HG03280 (cell line): ENCODE data around the gene GALNTL6.

Source experiments
- ATAC-seq: cut with Tn5 transposase; IDR thresholded peaks from one replicate; pipeline ENCODE4 v1.9.1; 2021; ENCODE audit warnings: mild to moderate bottlenecking, moderate library complexity; ENCODE audit not compliant: unreplicated experiment

GALNTL6 gene

DNA sequence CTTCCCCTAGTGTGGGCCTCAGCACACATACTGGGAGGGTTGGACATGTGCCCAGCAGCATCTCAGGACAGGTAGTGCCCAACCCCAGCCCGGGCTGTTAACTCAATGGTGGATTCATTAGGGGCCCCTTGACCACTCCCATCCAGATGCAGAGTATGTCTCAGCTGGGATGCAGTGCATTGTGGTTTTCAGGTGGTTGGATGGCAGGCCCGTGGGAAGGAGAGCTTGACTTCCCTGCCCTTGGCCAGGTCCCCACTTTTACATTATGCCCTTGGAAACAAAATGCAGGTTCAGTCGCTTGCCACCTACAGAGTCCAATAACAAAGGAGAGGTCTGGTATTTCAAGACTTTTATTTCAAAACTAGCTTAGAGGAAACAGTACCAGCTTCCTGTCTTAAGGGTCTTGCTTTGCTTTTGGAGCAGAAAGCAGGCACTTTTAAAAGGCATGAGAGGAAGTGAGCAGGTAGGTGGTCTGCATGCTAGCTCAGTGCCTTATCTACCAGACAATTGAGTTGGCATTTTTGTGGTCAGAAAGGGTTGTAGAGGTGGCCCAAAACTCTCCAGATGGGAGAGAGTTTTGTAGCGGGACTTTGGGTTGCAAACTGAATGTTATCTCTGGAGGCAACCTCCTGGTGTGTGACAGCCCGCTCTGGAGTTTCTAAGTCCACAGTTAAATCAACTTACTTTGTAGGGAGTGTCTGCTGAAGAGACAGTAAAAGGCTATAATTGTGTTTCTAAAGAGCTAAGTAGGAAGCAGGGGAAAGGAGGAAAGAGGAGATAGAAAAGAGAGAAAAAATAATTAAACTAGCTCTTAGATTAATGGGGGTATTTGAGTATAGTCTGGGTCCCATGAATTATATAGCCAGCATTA is 171.0 kb downstream of the GALNTL6 start:
- no peak for ATAC-seq

DNA sequence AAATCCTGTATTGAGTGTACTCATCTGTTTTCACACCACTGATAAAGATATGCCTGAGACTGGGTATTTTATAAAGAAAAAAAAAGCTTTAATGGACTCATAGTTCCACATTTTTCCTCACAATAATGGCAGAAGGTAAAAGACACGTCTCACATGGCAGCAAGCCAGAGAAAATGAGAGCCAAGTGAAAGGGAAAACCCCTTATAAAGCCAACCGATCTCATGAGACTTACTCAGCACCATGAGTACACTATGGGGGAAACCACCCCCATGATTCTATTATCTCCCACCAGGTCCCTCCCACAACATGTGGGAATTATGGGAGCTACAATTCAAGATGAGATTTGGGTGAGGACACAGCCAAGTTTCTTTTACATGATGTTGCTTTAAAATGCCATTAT is 171.9 kb downstream of the GALNTL6 start:
- ATAC-seq: no peak

DNA sequence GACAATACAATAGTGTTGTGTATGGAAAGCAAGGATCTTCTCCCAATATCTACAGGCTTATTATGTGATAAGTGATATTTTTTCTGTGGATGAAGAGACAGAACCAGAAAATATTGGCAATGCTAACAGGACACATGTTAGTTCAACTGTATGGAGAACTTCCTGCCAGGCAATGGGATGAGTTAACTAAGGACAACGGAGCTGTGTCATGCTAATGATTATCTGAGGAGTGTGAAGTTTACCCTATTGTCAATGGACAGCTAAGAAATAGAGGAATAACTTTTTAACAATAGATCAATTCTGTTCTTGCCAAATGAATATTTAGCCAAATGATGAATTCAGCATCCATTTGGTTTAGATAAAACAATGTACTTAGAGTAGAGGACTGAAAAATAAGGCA is 180.0 kb downstream of the GALNTL6 start:
- ATAC-seq: no peak

DNA sequence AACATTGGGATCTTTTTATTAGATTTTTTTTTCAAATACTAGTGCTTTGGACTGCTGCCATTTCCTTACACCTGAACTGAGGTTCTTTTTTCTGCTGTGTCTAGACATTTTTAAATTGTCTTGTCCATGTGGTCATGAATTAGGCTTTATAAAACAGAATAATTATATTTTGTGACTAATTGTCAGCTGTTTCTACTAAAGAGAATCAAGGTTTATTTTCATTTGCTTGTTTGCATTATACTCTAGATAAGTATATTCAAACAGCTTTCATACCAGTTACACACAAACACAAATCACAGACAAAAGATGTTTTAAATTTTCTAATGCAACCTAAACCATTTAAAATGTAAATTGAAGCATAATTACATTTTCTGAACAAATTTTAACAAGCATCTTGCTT is 194.7 kb downstream of the GALNTL6 start:
- no peak for ATAC-seq

DNA sequence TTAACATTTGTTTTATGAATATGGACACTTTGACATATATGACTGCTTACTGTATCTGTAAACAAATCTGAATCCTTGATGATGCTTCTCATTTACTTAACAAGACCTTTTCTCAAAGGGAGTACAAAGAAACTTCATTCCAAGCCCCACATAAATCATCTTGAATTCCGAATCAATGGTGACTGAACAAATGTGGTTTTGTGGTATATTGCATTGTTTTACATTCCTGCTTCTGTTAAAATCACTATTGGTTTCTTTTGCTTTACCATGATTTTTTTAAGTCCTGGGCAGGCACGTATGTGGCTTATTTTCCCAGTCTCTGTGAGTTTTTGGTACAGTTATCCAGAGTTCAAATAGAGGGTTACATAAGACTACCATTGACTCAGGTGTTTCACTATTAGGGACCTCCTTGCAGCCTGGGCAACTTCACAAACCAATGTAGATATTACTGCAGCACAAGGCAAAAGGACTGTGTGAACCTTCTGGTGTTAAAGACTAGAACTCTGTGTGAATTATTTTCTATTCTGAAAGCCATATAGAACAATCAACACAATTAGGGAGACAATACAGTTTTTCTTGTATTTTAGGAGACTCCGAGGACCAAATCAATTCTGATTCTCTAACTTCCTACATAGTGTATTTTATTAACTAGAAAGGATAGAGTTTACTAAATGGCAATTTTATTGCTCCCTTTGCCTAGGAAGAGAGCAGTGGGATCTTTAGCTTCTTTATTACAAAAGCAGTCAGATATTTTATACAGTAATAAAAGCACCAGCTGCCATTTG is 196.4 kb downstream of the GALNTL6 start:
- ATAC-seq: no peak

DNA sequence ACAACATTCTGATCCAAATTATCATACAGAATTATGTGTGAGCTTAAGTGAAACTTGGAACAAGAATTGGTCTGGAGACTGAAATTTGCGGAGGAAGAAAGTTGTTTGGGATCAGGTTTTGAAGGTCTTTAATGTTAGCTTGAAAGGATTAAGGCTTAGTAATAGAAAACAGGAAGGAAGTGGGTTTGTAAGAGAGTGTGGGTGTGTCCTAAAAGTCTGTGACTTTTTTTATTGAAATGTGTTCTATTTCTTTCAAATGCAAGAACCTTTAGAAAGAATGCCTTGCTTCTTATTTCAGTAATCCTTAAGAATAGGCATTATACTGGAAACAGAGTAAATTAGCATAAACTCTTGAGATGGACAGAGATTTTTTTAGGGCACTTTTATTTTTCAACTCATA is 198.0 kb downstream of the GALNTL6 start:
- ATAC-seq: no peak

DNA sequence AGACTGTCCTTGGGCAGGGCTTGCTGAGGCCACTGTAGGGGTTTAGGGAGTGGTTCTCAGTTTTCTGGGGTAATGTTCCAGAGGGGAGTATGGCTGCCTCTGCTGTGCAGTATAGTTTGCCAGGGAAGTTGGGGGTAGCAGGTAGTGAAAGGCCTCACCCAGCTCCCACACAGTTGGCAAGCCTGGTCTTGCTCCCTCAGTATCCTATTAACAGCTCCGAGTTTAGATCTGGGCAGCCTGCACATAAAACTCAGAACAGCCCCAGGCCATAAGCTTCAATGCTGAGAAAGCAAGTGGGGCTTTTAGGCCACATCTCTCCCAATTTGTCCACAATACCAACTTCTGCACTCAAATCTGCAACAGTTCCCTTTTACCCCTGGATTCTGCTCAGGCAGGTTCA is 205.2 kb downstream of the GALNTL6 start:
- ATAC-seq: no peak

DNA sequence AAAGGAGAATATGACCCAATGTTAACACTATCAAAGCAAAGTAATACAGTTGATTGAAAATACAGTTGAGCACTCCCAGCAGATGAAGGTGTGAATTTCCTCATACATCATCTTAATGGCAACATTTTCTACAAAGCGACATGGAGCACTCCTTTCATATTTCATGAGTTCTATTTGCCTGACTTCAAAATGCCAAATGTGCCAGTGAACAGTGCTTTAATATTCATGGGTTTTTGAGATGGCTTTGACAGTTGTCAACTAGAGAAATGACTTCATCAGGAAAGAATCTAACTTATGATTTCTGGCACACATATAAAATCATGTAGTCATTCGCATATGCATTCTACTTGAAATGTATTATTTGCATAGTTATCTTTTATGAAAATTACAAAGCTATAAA is 222.4 kb downstream of the GALNTL6 start:
- ATAC-seq: no peak

DNA sequence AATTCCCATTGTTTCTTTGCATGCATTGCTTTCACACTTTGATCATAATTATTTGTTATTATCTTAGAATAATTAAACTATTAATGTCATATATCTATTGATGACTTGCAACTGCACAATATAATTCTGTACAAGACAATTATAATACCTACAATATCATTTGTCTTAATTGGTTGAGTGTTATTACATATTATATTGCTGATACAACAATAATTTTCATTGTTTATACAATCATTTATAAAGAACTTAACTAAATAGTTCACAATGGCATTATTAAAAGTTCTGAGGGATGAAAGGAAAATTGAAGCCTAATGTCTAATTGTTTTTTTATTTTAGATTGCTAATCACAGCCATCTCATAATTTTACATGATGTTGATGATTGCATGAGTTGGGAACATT is 227.6 kb downstream of the GALNTL6 start:
- no peak for ATAC-seq

DNA sequence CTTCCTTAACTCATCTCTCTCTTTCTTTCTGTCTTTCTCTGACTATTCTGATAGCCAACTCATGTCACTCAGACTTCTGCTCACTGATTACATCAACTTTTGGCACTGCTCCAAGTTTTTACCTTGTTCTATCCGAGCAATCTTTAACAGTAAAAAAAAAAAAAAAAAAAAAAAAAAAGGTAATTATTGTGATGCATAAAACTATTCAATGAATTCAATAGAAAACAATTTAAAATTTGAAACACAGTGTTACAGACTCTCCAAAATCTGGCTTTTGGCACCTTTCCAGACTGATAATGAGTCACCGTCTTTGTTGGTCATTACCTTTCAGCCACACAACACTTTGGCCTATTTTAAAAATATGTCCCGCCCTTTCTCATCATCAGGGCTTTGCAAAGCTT is 229.5 kb downstream of the GALNTL6 start:
- no peak for ATAC-seq

DNA sequence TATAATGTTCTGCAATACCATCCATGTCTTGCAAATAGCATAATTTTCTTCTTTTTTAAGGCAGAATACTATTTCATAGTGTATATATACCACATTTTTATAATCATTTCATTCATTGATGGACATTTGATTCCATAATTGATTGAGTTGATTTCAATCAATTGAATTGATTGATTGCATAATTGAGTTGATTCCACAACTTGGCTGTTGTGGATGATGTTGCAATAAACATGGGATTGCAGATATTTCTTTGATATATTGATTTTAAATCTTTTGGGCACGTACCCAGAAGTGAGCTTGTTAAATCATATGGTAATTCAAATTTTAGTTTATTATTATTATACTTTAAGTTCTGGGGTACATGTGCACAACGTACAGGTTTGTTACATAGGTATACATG is 232.8 kb downstream of the GALNTL6 start:
- ATAC-seq: no peak

DNA sequence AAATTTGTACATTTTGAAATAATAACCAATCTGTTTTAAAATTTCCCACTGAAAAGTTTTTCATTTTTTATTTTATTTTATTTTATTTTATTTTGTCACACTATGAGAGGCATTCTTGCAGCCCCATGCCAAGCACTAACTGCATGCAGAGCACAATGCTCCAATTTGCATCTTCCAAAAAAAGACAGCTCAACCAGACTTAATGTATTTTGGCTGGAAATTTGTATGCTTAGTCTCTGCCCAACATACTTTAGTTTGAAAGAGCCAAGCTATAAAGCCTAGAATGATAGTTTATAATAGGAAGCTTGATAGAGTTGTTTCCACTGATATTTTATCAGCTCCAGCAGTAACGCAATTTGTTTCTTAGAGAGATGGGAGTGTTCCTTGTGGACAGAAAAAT is 235.5 kb downstream of the GALNTL6 start:
- no peak for ATAC-seq

DNA sequence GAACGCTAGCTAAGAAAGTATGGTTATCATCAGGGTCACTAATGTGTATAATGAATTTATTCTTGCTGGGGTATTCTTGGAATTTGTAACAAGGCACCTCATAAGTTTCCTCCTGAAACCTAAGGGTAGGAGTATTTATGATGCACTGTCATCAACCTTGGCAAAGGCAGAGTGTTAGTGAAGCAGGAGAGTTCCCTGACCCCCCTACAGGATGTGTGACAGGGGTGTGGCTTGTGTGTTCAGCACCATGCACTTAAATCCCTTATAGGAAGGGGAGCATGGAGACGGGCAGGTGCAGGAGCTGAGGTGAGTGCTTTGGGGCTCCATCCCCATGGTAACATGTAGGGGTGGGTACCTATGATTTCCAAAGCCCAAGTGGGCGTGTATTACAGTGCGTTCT is 237.7 kb downstream of the GALNTL6 start:
- ATAC-seq: no peak

DNA sequence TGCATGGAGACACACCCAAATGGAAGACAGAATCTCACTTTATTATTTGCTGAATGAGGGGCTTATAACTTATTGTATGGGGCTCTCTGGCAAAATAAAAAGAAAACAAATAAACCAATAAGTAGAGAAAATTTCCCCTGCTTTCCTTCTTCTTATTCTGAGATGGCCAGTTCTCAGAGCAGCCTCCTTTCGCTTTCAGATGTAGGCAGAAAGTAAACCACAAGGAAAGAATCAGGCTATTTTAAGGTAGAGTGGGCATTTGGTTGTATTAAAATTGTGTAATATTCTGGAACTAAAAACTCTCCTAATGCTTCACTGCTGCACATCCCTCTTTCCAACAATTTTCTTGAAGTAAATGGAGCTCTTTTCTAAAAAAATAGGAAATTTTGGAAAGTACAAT is 241.8 kb downstream of the GALNTL6 start:
- ATAC-seq: peak; percentile 79

DNA sequence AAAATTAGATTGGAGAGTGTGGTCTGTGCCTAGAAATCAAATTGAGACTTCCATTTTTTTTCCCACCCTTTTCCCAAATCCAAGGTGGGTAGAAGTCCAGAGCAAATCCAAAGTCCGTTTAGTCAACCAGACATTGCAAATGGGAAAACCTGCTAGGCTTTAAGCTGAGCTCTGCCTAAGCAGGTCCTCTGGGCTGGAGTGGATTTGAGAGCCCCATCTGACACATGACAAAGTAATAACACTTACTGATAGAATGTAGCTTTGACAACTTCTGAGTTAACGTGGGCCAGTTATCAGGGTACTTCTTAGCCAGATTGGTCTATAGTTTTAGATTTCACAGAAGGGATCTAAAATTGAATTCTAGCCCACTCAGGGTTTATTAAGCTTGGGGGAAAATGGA is 242.3 kb downstream of the GALNTL6 start:
- ATAC-seq: no peak

DNA sequence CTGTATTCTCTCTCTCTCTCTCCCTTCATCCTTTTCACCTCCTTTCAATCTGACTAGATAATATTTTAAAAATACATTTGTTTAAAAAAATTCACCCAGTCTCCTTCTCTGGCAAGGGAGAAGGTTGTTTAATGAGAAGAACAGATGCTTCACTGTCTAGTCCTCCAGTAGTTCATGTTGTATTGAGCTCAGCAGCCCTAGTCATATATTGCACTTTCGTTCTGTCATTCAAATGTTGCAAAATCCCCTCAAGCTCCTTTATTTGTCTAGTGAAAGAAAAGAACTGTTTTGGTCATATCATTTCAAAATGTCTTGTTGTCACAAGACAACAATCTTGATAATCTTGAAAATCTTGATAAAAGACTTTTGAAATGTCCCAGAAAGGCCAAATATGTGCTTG is 248.0 kb downstream of the GALNTL6 start:
- ATAC-seq: peak; percentile 76

DNA sequence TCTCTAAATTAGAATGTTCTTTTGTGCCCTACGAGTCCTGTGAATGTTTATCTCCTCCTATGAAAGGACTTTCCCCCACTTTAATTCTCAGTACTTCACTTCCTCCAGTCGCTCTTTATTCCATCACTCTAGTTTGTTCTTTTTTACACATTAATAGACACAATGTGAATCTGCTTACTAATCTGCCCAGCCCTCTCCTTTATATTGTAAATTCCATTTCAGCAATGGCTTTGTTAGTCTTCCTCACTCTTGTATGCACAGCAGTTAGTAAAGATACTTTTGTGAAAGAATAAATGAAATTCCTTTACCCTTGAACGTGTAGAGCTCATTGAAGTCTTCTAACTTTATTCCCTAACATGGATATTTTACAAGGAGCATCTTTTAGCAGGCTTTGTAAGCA is 255.3 kb downstream of the GALNTL6 start:
- ATAC-seq: no peak

DNA sequence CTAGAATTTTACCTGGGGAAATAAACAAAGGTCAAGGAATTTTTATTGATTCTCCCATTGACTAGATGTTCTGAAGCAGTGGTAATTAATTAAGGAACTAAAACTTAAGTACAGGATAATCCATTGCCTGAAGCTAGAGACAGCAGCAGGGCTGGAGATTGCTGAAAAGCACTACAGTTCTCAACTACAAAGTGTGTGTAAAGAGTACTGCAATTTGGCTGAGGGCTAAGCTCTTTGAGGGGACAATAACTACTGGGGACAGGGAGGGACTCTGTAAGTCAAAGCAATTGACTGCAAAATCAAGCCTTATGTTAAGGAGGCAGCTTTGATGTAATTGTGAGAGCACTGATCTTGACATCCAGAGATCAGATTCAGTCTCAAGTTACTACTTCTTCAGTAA is 260.4 kb downstream of the GALNTL6 start:
- no peak for ATAC-seq

DNA sequence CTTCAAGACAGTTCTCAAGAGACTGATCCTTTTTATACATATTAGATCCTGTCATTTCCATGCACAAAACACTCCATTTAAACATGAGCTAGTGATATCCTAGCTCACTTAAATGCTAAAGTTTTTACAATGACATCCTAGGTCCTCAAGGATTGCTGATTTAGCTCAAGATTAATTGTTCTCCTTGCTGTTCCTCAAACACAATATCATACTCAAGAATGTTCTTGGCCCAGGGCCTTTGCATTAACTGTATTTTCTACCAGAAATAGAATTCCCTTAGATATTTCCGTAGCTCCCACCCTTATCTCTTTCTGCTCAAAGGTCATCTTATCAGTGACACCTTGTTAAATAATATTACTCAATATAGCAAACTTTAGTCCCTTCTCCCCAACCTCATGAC is 270.1 kb downstream of the GALNTL6 start:
- no peak for ATAC-seq

DNA sequence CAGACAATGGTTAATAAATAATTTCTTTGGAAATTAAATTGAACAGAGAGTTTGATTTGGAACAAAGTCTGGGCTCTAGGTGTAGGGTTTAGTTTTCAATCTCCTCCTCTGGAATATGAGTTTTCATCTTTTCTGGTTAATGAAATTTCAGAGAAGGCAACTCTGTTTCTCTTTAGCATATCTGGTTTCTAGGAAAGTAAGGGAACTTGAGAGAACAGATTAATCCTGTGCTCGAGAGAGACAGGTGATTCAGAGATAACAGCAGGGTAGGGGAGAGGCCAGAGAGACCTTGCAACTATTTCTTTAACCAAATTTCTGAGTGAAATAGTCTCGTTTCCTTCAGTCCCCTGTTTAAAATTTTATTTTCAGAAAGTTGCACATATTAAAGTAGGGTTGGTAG is 275.4 kb downstream of the GALNTL6 start:
- no peak for ATAC-seq

DNA sequence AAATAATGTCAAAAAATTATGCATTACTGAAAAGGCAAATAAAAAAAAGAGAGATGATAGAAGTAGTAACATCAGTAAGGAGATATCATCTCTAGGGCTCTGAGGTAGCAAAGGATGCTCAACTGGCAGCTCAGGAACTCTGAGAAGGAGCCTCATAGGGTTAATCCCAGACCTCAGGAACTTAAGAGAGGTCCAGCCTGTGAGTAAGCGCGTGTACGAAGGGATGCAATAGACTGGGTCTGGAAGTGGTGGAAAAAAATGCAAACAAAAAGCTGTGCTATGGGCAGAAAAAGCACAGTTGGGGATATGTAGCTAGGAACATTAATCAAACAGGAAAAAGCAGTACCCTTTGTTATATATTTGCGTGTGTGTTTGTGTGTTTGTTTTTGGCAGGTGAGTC is 282.0 kb downstream of the GALNTL6 start:
- ATAC-seq: no peak

DNA sequence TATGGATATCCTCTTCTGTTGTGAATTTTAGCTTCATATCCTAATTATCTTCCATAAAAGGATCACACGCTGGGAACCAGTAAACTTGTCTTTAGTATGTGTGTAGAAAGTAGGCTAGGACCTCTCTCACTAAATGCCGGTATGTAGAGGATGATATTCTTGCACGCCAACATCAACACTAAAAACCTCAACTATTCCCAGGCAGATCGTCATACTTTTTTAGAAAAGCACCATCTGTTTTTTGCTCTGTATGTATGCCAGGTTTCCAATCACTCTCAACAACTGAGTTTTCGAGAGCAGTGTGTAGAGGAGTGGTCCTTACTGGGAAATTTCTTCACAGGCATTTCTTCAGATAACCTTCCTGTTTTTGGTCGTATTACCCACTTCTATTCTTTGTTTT is 283.6 kb downstream of the GALNTL6 start:
- ATAC-seq: no peak
